Measurements from ENCODE around the gene EP400.

Gene EP400

GRCh38 chr12:132081423-132081822 lies 131.7 kb downstream of the EP400 start:
- Histone ChIP-seq H3K9ac (ENCODE audit: insufficient read length) (no peak overlapping the region), H3K9me3 (ENCODE audit: low read depth, low read length) (no peaks in the 10 kb centered on the region), H3K36me3 (ENCODE audit: insufficient read depth, low read length) (peaks cover 18% of the 10 kb centered on the region), H3K27ac (no peak overlapping the region), H3K4me3 (no peak overlapping the region)
- DNase-seq (ENCODE audit: low read depth, low spot score): no peak
- TF ChIP-seq FOXP2 (optimal IDR thresholded peaks at IDR 0.05; ENCODE audit: control extremely low read depth, extremely low read length, insufficient read depth) (no peak), EZH2 (IDR thresholded peaks at IDR 0.05) (no peak), POLR2AphosphoS5 (IDR thresholded peaks at IDR 0.05; ENCODE audit: borderline replicate concordance, low read depth, low read length) (no peak)

GRCh38 chr12:132083614-132083940 lies 133.8 kb downstream of the EP400 start:
- TF ChIP-seq EZH2 (IDR thresholded peaks at IDR 0.05) (no peak), POLR2AphosphoS5 (IDR thresholded peaks at IDR 0.05; ENCODE audit: borderline replicate concordance, low read depth, low read length) (no peak)
- Histone ChIP-seq H3K27ac (no peak overlapping the region), H3K9ac (ENCODE audit: insufficient read length) (peak overlapping the region; percentile 51), H3K9me3 (ENCODE audit: low read depth, low read length) (no peaks in the 10 kb centered on the region), H3K36me3 (ENCODE audit: insufficient read depth, low read length) (no peaks in the 10 kb centered on the region), H3K4me3 (peak overlapping the region; percentile 88)
- DNase-seq (ENCODE audit: low read depth, low spot score): no peak

- Histone ChIP-seq H3K4me3 (peak overlapping the region; percentile 88), H3K36me3 (ENCODE audit: insufficient read depth, low read length) (no peaks in the 10 kb centered on the region), H3K9me3 (ENCODE audit: low read depth, low read length) (no peaks in the 10 kb centered on the region), H3K27ac (no peak overlapping the region), H3K9ac (ENCODE audit: insufficient read length) (peak overlapping the region; percentile 92)
- DNase-seq (ENCODE audit: low read depth, low spot score): peak; percentile 14
- TF ChIP-seq FOXP2 (optimal IDR thresholded peaks at IDR 0.05; ENCODE audit: control extremely low read depth, extremely low read length, insufficient read depth) (no peak), POLR2AphosphoS5 (IDR thresholded peaks at IDR 0.05; ENCODE audit: borderline replicate concordance, low read depth, low read length) (peak; percentile 92; the same call in 1 of the 2 replicates)
These were observed 134.3 kb downstream of the EP400 start for GRCh38 chr12:132083941-132084620.

GRCh38 chr12:132084621-132085290 lies 135.0 kb downstream of the EP400 start:
- no peak for DNase-seq (ENCODE audit: low read depth, low spot score)
- Histone ChIP-seq H3K36me3 (ENCODE audit: insufficient read depth, low read length) (no peaks in the 10 kb centered on the region), H3K9me3 (ENCODE audit: low read depth, low read length) (no peaks in the 10 kb centered on the region), H3K4me3 (peak overlapping the region; percentile 88), H3K9ac (ENCODE audit: insufficient read length) (peak overlapping the region; percentile 92), H3K27ac (no peak overlapping the region)
- no peak for TF ChIP-seq FOXP2 (optimal IDR thresholded peaks at IDR 0.05; ENCODE audit: control extremely low read depth, extremely low read length, insufficient read depth)

- TF ChIP-seq EZH2 (IDR thresholded peaks at IDR 0.05): no peak
- no peak for TF ChIP-seq FOXP2 (optimal IDR thresholded peaks at IDR 0.05; ENCODE audit: control extremely low read depth, extremely low read length, insufficient read depth)
- no peak for TF ChIP-seq POLR2AphosphoS5 (IDR thresholded peaks at IDR 0.05; ENCODE audit: borderline replicate concordance, low read depth, low read length)
- DNase-seq (ENCODE audit: low read depth, low spot score): no peak
- H3K27ac ChIP-seq: no peak overlapping the region
- H3K36me3 ChIP-seq (ENCODE audit: insufficient read depth, low read length): no peaks in the 10 kb centered on the region
- H3K4me3 ChIP-seq: peak overlapping the region; percentile 88
- H3K9me3 ChIP-seq (ENCODE audit: low read depth, low read length): no peaks in the 10 kb centered on the region
- peak overlapping the region; percentile 92 for H3K9ac ChIP-seq (ENCODE audit: insufficient read length)
These were observed 135.5 kb downstream of the EP400 start for GRCh38 chr12:132085291-132085635.

- Histone ChIP-seq H3K9ac (ENCODE audit: insufficient read length) (no peak overlapping the region), H3K9me3 (ENCODE audit: low read depth, low read length) (no peaks in the 10 kb centered on the region), H3K27ac (no peak overlapping the region), H3K36me3 (ENCODE audit: insufficient read depth, low read length) (no peaks in the 10 kb centered on the region), H3K4me3 (no peak overlapping the region)
- no peak for TF ChIP-seq EZH2 (IDR thresholded peaks at IDR 0.05)
- TF ChIP-seq FOXP2 (optimal IDR thresholded peaks at IDR 0.05; ENCODE audit: control extremely low read depth, extremely low read length, insufficient read depth): no peak
- no peak for TF ChIP-seq POLR2AphosphoS5 (IDR thresholded peaks at IDR 0.05; ENCODE audit: borderline replicate concordance, low read depth, low read length)
- DNase-seq (ENCODE audit: low read depth, low spot score): no peak
These were observed 139.7 kb downstream of the EP400 start for GRCh38 chr12:132089407-132089910.

DNA sequence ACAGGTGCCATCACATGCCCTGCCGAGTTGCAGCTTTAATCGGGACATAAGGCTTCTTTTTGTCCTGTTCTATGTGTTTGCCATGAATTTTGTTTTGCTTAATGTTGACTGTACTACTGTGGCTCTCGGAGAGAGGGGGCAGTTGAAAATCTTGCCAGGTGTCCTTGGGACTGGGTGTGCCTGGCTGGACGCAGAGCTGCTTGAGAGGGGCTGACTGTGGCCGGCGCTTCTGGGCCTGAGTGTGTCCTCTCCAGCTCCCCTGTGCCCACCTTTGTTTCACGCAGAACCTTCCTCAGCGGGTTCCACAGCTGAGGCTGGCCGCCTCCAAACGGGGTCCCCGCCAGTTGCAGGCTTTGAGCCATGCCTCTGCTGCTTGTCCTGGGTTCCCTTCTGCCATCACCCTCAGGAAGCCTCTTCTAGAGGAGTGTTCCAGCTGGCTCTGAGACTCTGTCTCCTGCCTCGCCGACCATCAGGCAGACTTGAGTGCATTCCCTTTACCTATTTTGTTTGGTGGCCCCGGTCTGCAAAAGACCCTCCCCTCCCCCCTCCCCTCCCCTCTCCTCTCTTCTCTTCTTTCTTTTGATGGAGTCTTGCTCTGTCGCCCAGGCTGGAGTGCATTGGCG lies 144.6 kb downstream of the EP400 start:
- TF ChIP-seq EZH2 (IDR thresholded peaks at IDR 0.05) (no peak), FOXP2 (optimal IDR thresholded peaks at IDR 0.05; ENCODE audit: control extremely low read depth, extremely low read length, insufficient read depth) (no peak), POLR2AphosphoS5 (IDR thresholded peaks at IDR 0.05; ENCODE audit: borderline replicate concordance, low read depth, low read length) (no peak)
- no peak overlapping the region for H3K9ac ChIP-seq (ENCODE audit: insufficient read length)
- DNase-seq (ENCODE audit: low read depth, low spot score): no peak
- no peak overlapping the region for H3K4me3 ChIP-seq
- H3K9me3 ChIP-seq (ENCODE audit: low read depth, low read length): no peaks in the 10 kb centered on the region
- H3K36me3 ChIP-seq (ENCODE audit: insufficient read depth, low read length): 0 out of 2 replicates have a peak, but pooled peaks cover 3% of the 10 kb centered on the region
- no peak overlapping the region for H3K27ac ChIP-seq

DNA sequence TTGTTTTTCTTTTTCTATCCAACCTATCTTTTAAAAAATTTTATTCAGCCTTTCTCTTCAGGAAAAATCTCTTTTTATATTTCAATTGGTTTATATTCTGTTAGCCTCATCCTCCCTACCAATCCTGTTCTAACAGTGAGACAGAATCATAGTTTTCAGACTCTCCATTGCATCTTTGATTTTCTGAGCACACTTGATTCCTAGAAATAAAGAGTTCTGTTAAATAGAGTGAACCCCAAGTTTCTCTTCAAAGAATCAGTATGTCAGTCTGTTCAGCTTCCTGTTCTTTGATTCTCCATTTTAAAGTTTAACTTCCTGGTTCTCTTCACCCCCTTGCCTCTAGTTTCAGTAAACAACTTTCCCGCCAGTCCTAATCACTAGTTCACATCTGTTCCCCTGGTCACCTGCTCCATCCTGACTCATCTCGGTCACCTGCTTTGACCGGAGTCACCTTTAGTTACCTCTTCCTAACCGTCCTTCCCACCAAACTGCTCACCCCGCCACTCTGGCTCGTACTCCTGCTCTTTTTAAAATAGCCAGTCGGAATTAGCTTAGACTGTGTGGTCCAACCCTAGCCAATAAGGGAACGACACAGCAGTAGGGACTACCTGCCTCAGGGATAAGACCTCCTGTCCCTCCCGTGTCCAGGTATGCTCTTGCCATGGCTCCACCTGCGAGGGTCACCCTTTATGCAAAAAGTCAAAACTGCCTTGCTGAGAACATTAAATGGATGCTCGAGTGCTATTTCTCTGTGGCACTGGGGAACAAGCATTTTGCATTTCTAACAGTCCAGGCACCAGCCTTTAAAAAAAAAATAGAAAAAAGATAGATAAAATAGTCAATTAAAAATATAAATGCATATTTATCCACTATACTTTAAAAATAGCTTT lies 146.0 kb downstream of the EP400 start:
- TF ChIP-seq FOXP2 (optimal IDR thresholded peaks at IDR 0.05; ENCODE audit: control extremely low read depth, extremely low read length, insufficient read depth) (no peak), POLR2AphosphoS5 (IDR thresholded peaks at IDR 0.05; ENCODE audit: borderline replicate concordance, low read depth, low read length) (no peak), EZH2 (IDR thresholded peaks at IDR 0.05) (no peak)
- no peak overlapping the region for H3K9ac ChIP-seq (ENCODE audit: insufficient read length)
- no peak overlapping the region for H3K27ac ChIP-seq
- DNase-seq (ENCODE audit: low read depth, low spot score): no peak
- H3K9me3 ChIP-seq (ENCODE audit: low read depth, low read length): no peaks in the 10 kb centered on the region
- 0 out of 2 replicates have a peak, but pooled peaks cover 3% of the 10 kb centered on the region for H3K36me3 ChIP-seq (ENCODE audit: insufficient read depth, low read length)
- no peak overlapping the region for H3K4me3 ChIP-seq

All from SK-N-MC (cell line).